GM12872 (cell line): Measurements from ENCODE around the gene PEX5L.
A peak's percentile ranks its signal among the peaks of the same experiment; 100 is the strongest.

Experiments used
- CTCF ChIP-seq: IDR thresholded peaks from 3 replicates; pipeline ENCODE4 v1.5.1; 2011; ENCODE audit warnings: low read depth, mild to moderate bottlenecking, low read length, moderate library complexity; ENCODE audit not compliant: insufficient read depth

PEX5L gene

GRCh38 chr3:179943117-179943880 is 93.4 kb downstream of the PEX5L start:
- TF ChIP-seq CTCF = no peak

- no peak for TF ChIP-seq CTCF
Observed at GRCh38 chr3:179942553-179943075, 94.1 kb downstream of the PEX5L start.

GRCh38 chr3:179935710-179936109 is 101.0 kb downstream of the PEX5L start:
- TF ChIP-seq CTCF = no peak

GRCh38 chr3:179933914-179934313 is 102.8 kb downstream of the PEX5L start:
- no peak for TF ChIP-seq CTCF

- no peak for TF ChIP-seq CTCF
Observed at GRCh38 chr3:179933080-179933479, 103.7 kb downstream of the PEX5L start.

GRCh38 chr3:179932674-179933073 is 104.1 kb downstream of the PEX5L start:
- no peak for TF ChIP-seq CTCF

- peak; percentile 72 for TF ChIP-seq CTCF
Observed at GRCh38 chr3:179929091-179929529, 107.6 kb downstream of the PEX5L start.
